Vagina (tissue), 2 donors: ENCODE measurements around the gene TMEM19. TPM values are rescaled to one million over a fixed set of nuclear protein-coding genes. Genes with fewer than 3 reads are reported as not detected.

Experiments
- DNase-seq, 2 donors: peaks; one replicate each; pipeline ENCODE4 v3.0.0-alpha.2; 2017; ENCODE audit errors: extremely low spot score in 2 of 2
- H3K27ac ChIP-seq: fragments of 200-600 bp; sonication (generic); one replicate; pipeline ENCODE4 v1.5.1; 2019
- H3K27me3 ChIP-seq: fragments of 200-600 bp; sonication (generic); one replicate; pipeline ENCODE4 v1.5.1; 2019
- H3K36me3 ChIP-seq, 2 donors: fragments of 200-600 bp; sonication (generic); one replicate each; pipeline ENCODE4 v1.5.1; 2017 to 2019
- H3K4me1 ChIP-seq: fragments of 200-600 bp; sonication (generic); one replicate; pipeline ENCODE4 v1.5.1; 2019
- H3K4me3 ChIP-seq, 2 donors: fragments of 200-600 bp; sonication (generic); 1 replicate in 1 of 2; 2 replicates in 1 of 2; pipeline ENCODE4 v1.5.1; 2016 to 2019
- H3K9me3 ChIP-seq: fragments of 200-600 bp; sonication (generic); one replicate; pipeline ENCODE4 v1.5.1; 2019
- CTCF ChIP-seq, 3 experiments: fragments of 450-650 bp in 2 of 3; fragments of 200-600 bp in 1 of 3; sonication (generic) in 1 of 3; IDR thresholded peaks; one replicate each; pipeline ENCODE4 v1.5.1; 2017 to 2019; ENCODE audit warnings: antibody characterized with exemption in 3 of 3, mild to moderate bottlenecking in 2 of 3, moderate library complexity in 2 of 3
- POLR2A ChIP-seq, 2 donors: fragments of 450-650 bp; IDR thresholded peaks; one replicate each; pipeline ENCODE4 v1.6.1; 2017; ENCODE audit warnings: antibody characterized with exemption in 2 of 2, mild to moderate bottlenecking in 2 of 2, moderate library complexity in 2 of 2
- POLR2AphosphoS5 ChIP-seq, 2 donors: sonication (generic); formaldehyde crosslinking; IDR thresholded peaks; one replicate each; pipeline ENCODE4 v1.9.0; 2017; ENCODE audit warnings: antibody characterized with exemption in 2 of 2, mild to moderate bottlenecking in 2 of 2, low read depth in 1 of 2; ENCODE audit not compliant: insufficient read depth in 1 of 2
- intact Hi-C: fragments of 100-400 bp; cut with DNase I; formaldehyde crosslinking; loops from one replicate; pipeline ENCODE4 v1.15.1; 2023
- total RNA-seq: library from RNA; depleted of rRNA; stranded (reverse); fragments of >200 nt; gene quantifications from one replicate; pipeline ENCODE4 v1.2.3, GENCODE V29; 2016

The TMEM19 gene
- total RNA-seq, 1 donor from 2014 or later: 19.6 TPM

GRCh38 chr12:71663561-71664410 lies 22.1 kb upstream of the TMEM19 start, which contains the start of the genes THAP2 and ZFC3H1:
TSS of gene THAP2 (plus strand) at chr12:71664301. CDS start at chr12:71664510, 209 bp downstream.
TSS of gene ZFC3H1 (minus strand) at chr12:71663848. CDS start at chr12:71663610, 238 bp downstream.
- peak in 1 of 2 donors; percentile 99 for DNase-seq
- H3K27ac ChIP-seq: peak within 1 kb of the TSS; percentile 94
- peaks cover 0 to 10% of the 10 kb centered on the region in 2 donors for H3K36me3 ChIP-seq
- no peaks in the 10 kb centered on the region for H3K27me3 ChIP-seq
- no peaks in the 10 kb centered on the region for H3K9me3 ChIP-seq
- peak within 1 kb of the TSS; percentile 82 to 96 for H3K4me3 ChIP-seq
- intact Hi-C loops: loop anchor here (10.0 kb wide), 1 partner anchor 91 kb away; the partner anchor contains the start of gene RAB21
- TF ChIP-seq POLR2A (IDR thresholded peaks at IDR 0.05) (peak in 1 of 2 donors; percentile 93), CTCF (IDR thresholded peaks at IDR 0.05) (no peak), POLR2AphosphoS5 (IDR thresholded peaks at IDR 0.05; ENCODE audit: insufficient read depth in 1 of 2, low read depth in 1 of 2) (peak; percentile 93 to 96)
- peaks cover 42% of the 10 kb centered on the region for H3K4me1 ChIP-seq

DNA sequence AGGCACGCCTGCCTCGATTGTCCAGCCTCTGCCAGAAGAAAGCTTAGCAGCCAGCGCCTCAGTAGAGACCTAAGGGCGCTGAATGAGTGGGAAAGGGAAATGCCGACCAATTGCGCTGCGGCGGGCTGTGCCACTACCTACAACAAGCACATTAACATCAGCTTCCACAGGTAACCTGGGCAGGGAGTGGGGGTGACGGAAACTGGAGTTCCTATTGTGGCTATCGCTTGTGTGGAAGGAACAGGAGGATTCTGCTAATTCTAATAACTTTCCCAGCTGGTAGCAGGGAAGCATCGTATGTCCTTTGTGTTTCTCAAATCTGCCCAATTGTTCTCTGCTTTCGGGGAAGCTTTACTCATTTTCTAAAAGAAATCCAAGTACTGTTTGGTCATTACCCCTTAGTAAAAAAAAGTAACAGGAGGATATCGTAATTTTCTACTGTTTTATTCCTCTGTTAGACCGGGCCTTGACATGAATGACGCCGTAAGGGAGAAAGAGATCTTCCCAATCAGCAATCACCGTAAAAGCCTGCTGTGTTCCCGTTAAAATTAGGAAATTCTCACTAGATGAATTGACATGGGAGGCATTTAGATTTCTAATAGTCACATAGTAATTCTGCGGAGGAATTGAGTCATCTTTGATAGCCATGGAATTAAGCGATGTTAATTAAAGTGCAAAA lies 21.3 kb upstream of the TMEM19 start:
- intact Hi-C loops: loop anchor here (10.0 kb wide), 1 partner anchor 90 kb away; the partner anchor contains the start of gene RAB21
- no peak for TF ChIP-seq POLR2AphosphoS5 (IDR thresholded peaks at IDR 0.05; ENCODE audit: insufficient read depth in 1 of 2, low read depth in 1 of 2)
- TF ChIP-seq POLR2A (IDR thresholded peaks at IDR 0.05): no peak
- no peak for TF ChIP-seq CTCF (IDR thresholded peaks at IDR 0.05)

DNA sequence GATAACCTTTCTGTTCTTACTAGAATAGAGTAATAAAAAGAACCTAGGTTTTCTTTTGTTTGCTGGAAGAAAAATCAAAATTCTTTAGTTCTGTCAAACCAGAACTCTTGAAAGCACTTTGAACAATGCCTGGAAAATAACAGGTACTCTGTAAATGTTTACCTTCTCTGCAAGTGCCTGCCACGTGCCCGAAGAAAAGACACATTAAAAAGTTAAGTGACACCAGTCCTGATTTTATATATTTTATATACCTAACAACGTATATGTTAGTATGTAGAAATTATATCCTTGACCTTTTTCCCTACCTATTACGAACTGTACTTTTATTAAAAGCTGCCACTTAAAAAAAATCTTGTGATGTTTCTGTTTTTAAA lies 20.8 kb upstream of the TMEM19 start:
- Histone ChIP-seq H3K36me3 (peaks cover 0 to under 1% of the 10 kb centered on the region in 2 donors), H3K4me3 (peak overlapping the region; percentile 82 to 96), H3K4me1 (peaks cover 35% of the 10 kb centered on the region), H3K27me3 (no peaks in the 10 kb centered on the region), H3K27ac (peak overlapping the region; percentile 94), H3K9me3 (no peaks in the 10 kb centered on the region)
- TF ChIP-seq CTCF (IDR thresholded peaks at IDR 0.05) (no peak), POLR2AphosphoS5 (IDR thresholded peaks at IDR 0.05; ENCODE audit: insufficient read depth in 1 of 2, low read depth in 1 of 2) (no peak), POLR2A (IDR thresholded peaks at IDR 0.05) (no peak)
- no peak for DNase-seq
- intact Hi-C loops: loop anchor here (10.0 kb wide), 1 partner anchor 90 kb away; the partner anchor contains the start of gene RAB21

More for the DNA sequence above, 21.3 kb upstream of the TMEM19 start:
- Histone ChIP-seq H3K4me3 (peak overlapping the region; percentile 82 to 96), H3K27ac (peak overlapping the region; percentile 94), H3K27me3 (no peaks in the 10 kb centered on the region), H3K4me1 (peaks cover 40% of the 10 kb centered on the region), H3K9me3 (no peaks in the 10 kb centered on the region), H3K36me3 (peaks cover 0 to 5% of the 10 kb centered on the region in 2 donors)
- no peak for DNase-seq

DNA sequence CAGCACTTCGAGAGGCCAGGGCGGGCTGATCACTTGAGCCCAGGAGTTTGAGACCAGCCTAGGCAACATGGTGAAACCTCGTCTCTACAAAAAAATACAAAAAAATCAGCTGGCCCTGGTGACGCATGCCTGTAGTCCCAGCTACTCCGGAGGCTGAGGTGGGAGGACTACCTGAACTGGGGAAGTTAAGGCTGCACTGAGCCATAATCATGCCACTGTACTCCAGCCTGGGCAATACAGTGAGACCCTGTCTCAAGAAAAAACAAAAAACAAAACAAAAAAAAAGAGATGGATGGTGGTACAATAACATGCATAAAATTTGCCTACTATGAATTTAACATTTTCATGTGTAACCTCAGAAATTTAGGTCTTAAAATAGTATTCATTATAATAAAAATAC lies 19.6 kb upstream of the TMEM19 start:
- Histone ChIP-seq H3K4me3 (no peak overlapping the region), H3K4me1 (peaks cover 23% of the 10 kb centered on the region), H3K27ac (no peak overlapping the region), H3K36me3 (no peaks in the 10 kb centered on the region), H3K27me3 (no peaks in the 10 kb centered on the region), H3K9me3 (no peaks in the 10 kb centered on the region)
- intact Hi-C loops: loop anchor here (10.0 kb wide), 1 partner anchor 89 kb away; the partner anchor contains the start of gene RAB21
- TF ChIP-seq POLR2A (IDR thresholded peaks at IDR 0.05) (no peak), CTCF (IDR thresholded peaks at IDR 0.05) (no peak), POLR2AphosphoS5 (IDR thresholded peaks at IDR 0.05; ENCODE audit: insufficient read depth in 1 of 2, low read depth in 1 of 2) (no peak)
- DNase-seq: no peak
